ENCODE results near the gene OR7A10.

The OR7A10 gene

GRCh38 chr19:14848822-14849221 is at the start of gene OR7A10:
Gene OR7A10, minus strand, starts transcription at chr19:14848922. Its CDS starts 7,045 bp downstream, at chr19:14841877.
- no peak for DNase-seq (ENCODE audit: low spot score)

DNA sequence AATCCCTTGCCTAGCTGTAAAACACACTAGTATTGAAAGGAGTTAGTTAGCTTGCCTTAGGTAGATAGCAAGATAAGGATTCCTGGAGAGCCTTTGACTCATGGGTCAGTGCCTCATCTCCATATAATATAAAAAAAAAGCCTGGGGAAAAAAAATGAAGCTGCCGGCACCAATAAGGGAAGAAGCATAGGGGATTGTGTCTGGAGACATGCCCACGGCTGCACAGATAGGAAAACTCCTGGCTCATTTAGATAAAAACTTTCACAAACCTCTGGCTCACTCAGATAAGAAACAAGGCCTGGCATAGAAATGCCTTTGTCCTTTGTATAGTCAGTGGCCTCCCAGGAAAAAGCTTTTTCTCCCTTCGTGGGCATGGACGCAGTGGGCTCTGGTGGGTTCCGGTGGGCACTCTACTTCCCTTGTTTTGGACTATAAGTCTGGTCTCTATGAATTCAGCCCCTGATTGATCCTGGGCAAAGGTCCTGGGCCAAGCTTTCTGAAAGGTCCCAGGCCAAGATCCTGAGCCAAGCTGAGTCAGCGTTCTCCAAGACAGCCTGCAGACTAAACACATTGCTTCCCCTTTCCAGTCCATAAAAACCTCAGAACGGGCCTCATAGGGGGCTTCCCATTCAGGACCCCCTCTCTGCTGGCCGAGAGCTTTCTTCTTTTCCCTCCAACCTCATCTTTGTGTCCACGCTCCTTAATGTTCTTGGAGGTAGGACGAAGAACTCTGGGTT is 42.1 kb upstream of the OR7A10 start:
- no peak for DNase-seq (ENCODE audit: low spot score)

GRCh38 chr19:14889994-14890642 is 41.4 kb upstream of the OR7A10 start:
- no peak for DNase-seq (ENCODE audit: low spot score)

GRCh38 chr19:14886032-14886431 is 37.3 kb upstream of the OR7A10 start, which contains the start of gene OR7A17:
Gene OR7A17, minus strand, starts transcription at chr19:14886132. Its CDS starts 4,777 bp downstream, at chr19:14881355.
- DNase-seq (ENCODE audit: low spot score), result no peak

DNA sequence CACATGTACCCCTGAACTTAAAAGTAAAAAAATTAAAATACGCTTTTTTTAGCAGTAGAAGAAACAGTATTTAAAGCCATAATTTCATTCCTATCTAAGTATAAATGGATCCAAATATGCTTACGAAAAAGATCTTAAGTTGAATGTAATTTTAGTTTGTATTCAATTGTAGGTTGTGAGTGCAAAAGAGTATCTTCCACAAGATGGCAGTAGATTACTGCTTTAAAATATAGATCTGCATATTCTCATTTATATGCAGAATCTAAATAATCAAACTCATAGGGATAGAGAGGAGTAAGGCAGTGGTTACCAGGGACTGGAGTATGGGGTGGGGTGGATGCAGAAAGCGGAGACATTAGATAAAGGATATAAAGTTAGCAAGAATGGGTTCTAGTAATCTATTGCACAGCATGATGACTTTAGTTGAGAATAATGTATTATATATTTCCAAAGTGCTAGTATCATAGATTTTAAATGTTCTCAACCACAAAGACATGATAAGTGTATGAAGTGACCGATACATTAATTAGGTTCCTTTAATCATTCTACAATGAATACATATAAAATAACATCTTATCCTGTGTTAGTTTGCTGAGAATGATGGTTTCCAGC is 23.0 kb upstream of the OR7A10 start:
- no peak for DNase-seq (ENCODE audit: low spot score)

DNA sequence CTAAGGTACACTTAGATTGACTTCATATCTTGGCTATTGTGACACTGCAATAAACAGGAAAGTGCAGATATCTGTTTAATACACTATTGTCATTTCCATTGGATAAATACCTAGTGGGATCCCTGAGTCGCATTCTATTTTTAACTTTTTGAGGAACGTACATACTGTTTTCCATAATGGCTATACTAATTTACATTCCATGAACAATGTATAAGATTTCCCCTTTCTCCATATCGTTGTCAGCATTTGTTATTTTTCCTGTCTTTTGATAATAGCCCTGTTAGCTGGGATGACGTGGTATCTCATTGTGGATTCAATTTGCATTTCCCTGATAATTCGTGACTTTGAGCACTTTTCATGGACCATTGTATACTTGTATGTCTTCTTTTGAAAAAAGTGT is 19.8 kb upstream of the OR7A10 start:
- DNase-seq (ENCODE audit: low spot score), result no peak

GRCh38 chr19:14843578-14843977 is 5.1 kb downstream of the OR7A10 start:
- no peak for DNase-seq (ENCODE audit: low spot score)

DNA sequence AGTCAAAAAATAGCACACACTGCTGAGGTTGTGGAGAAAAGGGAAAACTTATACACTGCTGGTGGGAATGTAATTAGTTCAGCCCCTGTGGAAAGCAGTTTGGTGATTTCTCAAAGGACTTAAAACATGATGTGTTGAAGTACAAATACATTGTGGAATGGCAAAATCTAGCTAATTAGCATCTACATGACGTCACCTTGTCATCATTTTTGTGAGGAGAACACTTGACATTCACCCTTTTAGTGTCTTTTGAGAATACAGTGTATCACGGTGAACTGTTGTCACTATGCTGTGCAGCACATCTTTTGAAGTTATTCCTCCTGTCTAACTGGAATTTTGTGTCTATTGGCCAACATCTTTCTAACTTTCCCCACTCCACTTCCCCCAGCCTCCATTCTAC is 5.6 kb downstream of the OR7A10 start:
- DNase-seq (ENCODE audit: low spot score), result no peak

GRCh38 chr19:14840206-14840605 is 8.5 kb downstream of the OR7A10 start:
- DNase-seq (ENCODE audit: low spot score), result no peak

DNA sequence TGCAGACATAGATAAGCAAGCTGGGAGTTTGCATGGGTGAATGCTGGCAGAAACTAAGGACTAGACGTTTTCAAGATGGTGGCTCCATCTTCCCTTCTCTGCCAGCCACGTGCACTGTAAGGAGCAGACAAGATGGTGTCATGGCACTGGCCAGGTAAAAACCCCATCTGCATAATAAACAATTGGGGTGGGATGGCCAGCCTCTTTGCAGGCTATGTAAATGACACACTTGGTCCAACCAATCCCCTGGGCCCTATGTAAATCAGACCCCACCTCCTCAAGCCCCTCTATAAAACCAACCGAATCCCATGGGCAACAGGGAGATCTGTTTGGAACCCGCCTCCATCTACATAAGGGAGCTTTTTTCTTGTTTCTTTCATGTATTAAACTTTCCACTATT is 11.3 kb downstream of the OR7A10 start:
- DNase-seq (ENCODE audit: low spot score), result no peak

DNA sequence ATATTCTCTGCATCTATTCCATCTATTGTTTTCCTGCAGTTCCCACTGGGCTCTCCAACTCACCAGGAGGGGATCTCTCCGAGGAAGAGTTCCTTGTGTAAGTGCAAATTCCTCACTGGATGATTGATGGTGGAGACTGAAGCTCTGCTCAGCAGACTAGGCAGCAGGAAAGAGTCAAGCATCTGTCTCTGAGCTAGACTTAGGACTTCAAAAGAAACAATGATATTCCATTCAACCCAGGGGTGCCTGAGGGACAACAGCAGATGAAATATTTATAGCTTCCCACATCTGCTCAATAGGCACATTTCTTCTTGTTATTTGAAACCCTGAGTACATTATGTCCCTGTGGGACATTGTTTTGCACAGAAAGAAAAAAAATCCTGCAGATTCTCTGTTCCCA is 13.7 kb downstream of the OR7A10 start, which contains the start of the genes OR7A5 and OR7C1:
Gene OR7A5, minus strand, starts transcription at position 175 of the 400 bp plus-strand sequence. CDS start 6,944 bp downstream, outside the sequence.
Gene OR7C1, minus strand, starts transcription at position 175 of the 400 bp plus-strand sequence. CDS start 35,049 bp downstream, outside the sequence.
- no peak for DNase-seq (ENCODE audit: low spot score)

- DNase-seq (ENCODE audit: low spot score), result no peak
These were observed 18.0 kb downstream of the OR7A10 start for GRCh38 chr19:14830702-14831101.

DNA sequence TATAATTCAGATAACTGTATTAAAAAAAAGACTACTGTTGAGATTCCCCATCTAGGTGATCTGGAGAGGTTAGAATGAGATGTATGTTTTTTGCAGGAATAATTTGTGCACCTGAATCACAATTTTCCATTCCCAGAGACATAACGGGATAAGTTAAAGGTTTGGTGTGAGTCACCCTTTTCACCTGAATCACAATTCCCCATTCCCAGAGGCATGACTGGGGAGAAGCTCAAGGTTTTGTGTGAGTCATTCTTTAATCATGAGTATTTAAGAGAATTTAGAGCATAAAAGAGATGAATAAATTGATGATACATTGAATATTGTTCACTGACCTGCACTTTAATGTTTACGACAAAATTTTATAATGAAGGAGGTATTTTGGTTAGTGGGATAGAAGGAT is 22.7 kb downstream of the OR7A10 start:
- no peak for DNase-seq (ENCODE audit: low spot score)

- DNase-seq (ENCODE audit: low spot score), result no peak
These were observed 26.8 kb downstream of the OR7A10 start for GRCh38 chr19:14821937-14822336.

GRCh38 chr19:14818588-14818987 is 30.1 kb downstream of the OR7A10 start:
- DNase-seq (ENCODE audit: low spot score), result no peak

DNA sequence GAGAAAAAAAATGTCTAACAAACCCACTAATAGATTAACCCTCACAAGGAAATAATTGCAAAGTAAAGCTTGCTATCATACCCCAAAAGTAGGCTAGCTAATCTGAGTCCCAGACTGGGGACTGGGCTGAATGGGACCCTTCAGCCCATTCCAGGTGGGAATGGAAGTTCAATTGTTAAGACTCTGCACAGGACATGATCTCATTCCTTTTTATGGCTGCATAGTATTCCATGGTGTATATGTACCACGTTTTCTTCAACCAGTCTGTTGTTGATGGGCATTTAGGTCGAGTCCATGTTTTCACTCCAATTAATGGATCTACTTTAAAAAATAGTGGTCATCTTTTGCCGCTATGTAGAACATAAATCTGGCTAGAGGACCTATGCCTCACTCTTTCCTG is 31.7 kb downstream of the OR7A10 start:
- no peak for DNase-seq (ENCODE audit: low spot score)

DNA sequence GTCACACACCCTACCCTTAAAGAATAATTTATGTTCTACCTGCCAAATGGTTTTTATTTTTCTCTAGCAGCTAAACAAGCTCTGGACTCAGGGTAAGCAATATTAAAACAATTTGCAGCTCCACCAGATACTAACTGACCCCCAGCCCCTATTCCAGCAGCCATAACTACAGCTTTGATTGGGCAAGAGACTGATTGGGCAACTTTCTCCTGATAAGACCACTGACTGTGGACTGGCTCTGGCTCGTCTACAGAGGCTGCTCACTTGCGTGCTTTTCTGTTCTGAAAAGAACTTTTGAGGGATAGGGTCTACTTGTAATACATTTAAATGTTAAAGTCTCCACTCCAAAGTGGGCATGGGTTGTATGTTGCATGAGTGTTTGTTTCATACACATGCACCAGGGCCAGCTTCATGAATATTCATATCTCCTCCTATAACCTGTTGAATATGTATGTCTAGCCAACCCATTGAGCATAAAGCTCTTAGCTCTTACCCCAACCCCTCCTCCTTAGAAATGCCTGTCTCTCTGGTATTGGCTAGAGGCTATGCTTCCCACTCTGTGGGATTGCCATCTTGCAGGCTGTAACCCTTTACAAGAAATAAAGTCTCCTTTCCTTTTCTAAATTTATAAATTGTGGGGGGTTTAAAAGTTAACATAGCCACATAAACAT is 33.6 kb downstream of the OR7A10 start:
- DNase-seq (ENCODE audit: low spot score), result no peak

DNA sequence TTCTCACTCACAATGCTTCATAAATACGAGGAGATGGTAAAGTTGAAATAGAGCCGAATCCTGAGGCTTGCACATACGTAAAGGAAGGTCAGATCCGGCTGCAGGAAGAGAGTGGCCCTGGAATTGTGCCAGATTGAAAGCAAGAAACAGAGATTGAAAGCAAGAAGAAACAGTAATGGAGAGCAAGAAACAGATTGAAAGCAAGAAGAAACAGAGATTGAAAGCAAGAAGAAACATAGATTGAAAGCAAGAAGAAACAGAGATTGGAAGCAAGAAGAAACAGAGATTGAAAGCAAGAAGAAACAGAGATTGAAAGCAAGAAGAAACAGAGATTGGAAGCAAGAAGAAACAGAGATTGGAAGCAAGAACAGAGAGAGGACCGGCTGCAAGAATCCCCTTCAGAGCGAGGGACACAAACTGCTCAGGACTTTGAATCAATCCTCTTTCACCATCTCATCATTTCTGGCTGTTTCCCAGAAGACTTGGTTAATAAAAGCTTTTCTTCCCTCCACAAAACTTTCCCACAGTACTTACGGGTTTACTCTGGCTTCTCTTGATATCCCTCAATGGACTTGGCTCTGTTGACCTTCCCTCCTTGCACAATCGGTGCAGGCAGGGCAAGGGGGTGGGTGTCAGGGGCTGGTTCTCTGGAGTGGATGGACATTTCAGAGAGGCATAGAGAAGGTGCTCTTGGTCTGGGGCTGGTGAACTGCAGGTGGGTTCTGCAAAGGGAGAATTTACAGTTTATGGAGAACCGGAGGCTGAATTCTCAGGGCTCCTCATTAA is 39.3 kb downstream of the OR7A10 start:
- DNase-seq (ENCODE audit: low spot score), result no peak

GRCh38 chr19:14804765-14805164 is 44.0 kb downstream of the OR7A10 start:
- DNase-seq (ENCODE audit: low spot score), result no peak

DNA sequence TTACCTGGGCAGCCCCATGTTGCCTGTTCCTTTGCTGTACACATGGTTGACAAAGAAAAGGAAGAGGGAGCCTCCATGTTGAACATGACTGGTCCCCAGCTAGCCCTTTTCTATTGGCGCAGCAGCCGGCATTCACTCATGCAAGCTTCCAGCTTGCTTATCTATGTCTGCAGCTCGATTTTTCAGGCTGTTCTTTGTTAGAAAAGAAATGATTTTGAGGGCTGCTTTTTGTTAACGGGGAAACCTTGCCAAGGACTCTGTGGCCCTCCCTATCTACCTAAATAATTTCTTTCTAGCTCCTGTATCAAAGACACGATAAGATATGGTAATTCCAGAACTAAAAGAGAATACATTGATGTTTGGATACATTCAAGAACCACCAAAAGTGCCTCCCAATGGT is 50.0 kb downstream of the OR7A10 start:
- DNase-seq (ENCODE audit: low spot score), result no peak

DNA sequence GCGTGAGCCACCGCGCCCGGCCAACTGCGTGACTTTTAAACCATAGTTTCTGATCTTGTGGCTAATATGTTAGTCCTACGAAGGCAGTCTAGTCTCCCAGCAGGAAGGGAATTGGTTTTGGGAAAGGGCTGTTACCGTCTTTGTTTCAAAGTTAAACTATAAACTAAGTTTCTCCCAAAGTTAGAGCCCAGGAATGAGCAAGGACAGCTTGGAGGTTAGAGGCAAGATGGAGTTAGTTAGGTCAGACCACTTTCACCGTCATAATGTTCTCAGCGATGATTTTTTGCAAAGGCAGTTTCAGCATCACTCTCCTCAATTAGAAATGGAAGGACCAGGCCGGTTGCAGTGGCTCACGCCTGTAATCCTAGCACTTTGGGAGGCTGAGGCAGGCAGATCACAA is 52.7 kb downstream of the OR7A10 start:
- DNase-seq (ENCODE audit: low spot score), result no peak

Measured in left forelimb (tissue), 1 donor.